Stimulated activated CD8-positive, alpha-beta memory T cell treated with anti-CD3 and anti-CD28 coated beads, Interleukin-4, amount 100 ng/mL, for 24 hours (primary cell): ENCODE measurements around the gene RBM19.

Experiments used
- DNase-seq: peaks from one replicate; pipeline ENCODE4 v3.0.0-alpha.2; 2020; ENCODE audit warnings: low read depth

Gene RBM19

GRCh38 chr12:113899561-113900471 is 66.3 kb downstream of the RBM19 start:
- DNase-seq: no peak

DNA sequence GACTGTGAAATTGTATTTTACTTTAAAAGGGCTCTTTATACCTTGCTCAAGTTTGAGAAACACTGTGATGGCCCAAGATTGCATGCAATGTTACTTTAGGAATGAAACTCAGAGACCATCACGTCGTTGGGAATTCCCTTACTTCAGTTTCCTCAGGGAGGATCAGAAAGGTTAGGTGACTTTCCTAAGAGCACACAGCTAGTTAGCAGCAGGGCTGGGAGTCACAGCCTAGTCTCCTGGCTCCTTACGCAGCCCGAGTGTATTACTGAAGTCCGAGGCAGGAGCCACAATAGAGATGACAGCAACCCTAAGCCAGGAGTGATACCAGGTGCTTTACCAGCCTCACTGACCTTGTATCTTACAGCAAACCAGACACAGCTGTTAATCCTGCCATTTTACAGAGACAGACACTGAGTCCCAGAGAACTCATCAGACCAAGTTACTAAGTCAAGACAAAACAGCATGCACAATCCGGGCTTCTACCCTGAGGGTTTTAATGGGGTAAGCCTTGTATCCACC is 67.0 kb downstream of the RBM19 start:
- no peak for DNase-seq

- DNase-seq: no peak
Measured at GRCh38 chr12:113898466-113898865, 67.7 kb downstream of the RBM19 start.

DNA sequence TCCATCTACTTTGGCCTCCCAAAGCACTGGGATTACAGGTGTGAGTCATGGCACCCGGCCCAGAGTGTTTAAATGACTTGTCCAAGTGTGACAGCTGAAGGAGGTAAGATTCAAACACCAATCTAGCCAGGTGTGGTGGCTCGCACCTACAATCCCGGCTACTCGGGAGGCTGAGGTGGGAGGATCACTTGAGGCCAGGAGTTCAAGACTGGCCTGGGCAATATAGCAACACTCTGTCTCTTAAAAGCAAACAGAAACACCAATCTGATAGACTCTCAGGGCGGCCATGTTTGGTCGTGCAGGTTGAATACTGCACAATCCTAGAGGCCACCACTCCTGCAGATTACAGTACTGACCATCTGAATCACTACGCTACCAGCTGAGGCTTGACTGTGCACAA is 68.7 kb downstream of the RBM19 start:
- no peak for DNase-seq

DNA sequence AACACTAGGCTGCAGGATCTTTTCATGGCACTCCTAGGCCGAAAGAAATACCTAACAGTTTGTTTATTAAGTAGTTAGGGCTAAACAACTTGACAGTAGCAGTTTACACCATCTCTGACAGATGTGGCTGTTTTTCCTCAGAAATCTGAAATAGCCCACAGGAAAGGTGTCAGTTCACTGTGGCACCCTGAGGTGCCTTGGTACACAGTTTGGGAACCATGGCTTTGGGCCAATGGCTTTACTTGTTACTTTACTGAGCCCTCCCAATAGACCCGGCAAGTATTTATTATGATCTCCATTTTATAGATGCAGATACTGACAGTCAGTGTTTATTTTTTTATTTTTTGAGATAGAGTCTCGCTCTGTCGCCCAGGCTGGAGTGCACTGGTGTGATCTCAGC is 69.3 kb downstream of the RBM19 start:
- no peak for DNase-seq

DNA sequence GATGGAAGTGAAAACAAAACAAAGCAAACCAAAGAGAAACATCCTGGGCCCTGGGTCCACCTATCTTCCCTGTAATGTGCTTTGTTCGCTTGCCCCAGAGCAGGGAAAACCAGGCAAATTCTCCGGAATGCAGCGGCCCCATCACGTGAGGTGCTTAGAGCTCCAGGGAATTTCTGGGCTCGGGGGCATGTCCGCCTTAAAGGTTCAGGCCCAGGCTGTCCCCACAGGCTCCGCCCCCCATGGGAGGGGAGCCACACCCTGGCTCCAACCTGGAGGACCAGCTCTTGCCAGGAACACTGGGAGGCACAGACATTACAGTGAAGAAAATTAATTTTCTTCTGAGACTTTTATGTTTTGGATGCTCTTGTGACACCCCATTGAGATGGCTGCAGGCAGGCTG is 69.9 kb downstream of the RBM19 start:
- DNase-seq: no peak

GRCh38 chr12:113895176-113895575 is 70.9 kb downstream of the RBM19 start:
- no peak for DNase-seq

DNA sequence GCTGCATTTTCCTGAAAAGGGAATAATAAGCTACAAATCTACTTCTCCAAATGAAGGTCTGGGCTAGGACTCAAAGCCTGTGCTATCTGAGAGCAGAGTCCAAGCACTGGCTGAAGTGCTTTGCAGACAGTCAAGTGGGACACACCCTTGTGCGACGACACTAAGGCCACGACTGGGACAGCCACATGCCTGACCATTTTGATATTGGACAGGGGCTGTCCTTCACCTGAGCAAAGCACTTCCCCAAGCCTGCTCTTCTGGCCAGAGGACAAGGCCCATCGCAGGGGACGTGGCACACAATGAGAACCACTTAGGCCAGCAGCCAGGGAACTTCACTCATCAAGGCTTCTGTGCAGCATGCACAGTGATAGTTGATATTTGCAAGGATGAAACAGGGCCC is 71.4 kb downstream of the RBM19 start:
- no peak for DNase-seq

DNA sequence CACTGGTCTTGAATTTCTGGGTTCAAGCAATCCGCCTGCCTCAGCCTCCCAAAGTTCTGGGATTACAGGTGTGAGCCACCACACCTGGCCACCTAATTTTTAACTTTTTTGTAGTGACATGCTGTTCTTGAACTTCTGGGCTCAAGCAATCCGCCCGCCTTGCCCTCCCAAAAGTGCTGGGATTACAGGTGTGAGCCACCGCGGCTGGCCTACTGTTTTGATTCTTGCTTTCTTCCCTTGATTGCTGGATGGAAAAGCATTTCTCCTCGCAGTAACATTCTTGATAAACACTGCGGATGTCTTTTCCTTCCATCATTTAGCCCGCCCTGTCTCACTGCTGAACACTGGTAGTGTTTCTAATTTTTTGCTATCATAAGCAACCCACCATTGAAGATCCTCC is 72.9 kb downstream of the RBM19 start:
- no peak for DNase-seq

GRCh38 chr12:113892556-113892955 is 73.6 kb downstream of the RBM19 start:
- no peak for DNase-seq

GRCh38 chr12:113891739-113892520 is 74.2 kb downstream of the RBM19 start:
- DNase-seq: no peak

DNA sequence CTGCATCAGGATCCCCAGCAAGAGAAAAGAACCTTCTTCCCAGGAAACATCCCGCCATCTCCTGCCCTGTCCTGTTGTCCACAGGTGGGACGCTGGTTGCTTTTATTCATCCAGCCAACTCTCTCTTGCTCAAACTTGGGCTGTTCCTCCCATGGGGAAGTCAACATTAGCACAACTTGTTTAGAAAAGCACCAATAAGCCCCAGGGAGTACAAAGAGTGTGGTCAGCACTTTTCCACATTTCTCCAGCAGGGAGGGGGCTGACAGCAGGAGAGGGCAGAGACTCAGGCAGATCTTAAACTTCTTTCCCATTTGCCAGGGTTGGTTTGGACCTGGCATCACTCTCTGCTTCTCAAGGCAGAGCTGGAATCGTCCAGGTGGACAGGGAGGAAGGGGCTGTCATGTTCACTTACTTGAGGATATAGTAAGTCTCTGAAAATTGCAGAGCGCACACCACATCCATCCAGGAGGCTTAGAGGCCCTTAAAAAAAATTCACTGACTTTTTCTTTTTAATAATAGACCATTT is 74.9 kb downstream of the RBM19 start:
- no peak for DNase-seq

GRCh38 chr12:113889891-113890581 is 76.1 kb downstream of the RBM19 start:
- DNase-seq: no peak

- no peak for DNase-seq
Measured at GRCh38 chr12:113889076-113889475, 77.0 kb downstream of the RBM19 start.

GRCh38 chr12:113888435-113888834 is 77.7 kb downstream of the RBM19 start:
- no peak for DNase-seq

DNA sequence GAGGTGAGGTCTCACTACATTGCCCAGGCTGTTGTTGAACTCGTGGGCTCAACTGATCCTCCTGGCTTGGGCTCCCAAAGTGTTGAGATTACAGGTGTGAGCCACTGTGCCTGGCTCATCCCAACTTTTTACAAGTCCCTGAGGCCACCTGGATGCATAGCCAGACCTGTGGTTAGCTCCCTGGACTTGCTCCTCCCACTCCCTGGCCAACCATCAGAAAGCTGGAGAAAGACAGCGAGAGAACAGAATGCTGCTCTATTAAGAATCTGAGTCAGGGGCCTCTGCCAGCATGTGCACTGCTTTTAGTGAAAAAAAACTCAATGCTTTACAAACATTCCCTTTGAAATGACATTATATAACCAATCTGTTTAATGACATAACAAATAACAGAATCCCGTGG is 78.2 kb downstream of the RBM19 start:
- no peak for DNase-seq

DNA sequence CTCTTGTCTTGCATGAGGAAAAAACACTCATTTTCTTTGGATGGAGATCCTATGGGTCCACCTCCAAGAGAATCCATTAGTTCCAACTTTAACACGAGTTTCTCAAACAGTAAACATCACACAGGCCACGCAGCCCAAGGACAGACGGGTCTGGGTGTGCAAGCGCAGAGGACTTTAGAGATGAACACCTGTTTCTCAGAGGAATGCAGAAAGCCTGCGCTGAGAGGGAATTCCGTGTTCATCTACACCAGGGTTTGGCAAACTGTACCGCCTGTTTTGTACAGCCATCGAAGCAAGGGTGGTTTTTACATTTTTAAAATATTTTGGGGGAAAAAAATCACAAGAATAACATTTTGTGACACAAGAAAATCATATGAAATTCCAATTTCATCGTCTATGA is 79.4 kb downstream of the RBM19 start:
- DNase-seq: no peak

GRCh38 chr12:113884392-113884791 is 81.7 kb downstream of the RBM19 start:
- DNase-seq: no peak

DNA sequence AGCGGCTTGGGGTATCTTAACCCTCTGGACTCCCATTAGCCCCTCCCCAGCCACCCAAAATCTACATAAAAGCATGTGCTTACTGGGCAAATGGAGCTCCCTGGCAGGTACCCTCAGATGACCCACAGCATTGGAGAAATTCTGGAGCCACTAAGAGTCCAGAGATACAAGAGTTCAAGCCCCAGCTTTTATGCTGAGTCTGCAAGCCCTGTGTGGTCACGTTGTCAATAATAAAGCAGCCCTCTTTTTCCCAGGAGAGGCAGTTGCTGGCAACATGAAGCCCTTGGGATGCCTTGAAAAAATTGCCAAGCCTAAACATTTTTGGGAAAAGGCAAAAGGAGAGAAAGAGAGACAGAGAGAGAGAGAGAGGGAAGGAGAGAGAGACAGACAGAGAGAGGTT is 83.4 kb downstream of the RBM19 start:
- no peak for DNase-seq

DNA sequence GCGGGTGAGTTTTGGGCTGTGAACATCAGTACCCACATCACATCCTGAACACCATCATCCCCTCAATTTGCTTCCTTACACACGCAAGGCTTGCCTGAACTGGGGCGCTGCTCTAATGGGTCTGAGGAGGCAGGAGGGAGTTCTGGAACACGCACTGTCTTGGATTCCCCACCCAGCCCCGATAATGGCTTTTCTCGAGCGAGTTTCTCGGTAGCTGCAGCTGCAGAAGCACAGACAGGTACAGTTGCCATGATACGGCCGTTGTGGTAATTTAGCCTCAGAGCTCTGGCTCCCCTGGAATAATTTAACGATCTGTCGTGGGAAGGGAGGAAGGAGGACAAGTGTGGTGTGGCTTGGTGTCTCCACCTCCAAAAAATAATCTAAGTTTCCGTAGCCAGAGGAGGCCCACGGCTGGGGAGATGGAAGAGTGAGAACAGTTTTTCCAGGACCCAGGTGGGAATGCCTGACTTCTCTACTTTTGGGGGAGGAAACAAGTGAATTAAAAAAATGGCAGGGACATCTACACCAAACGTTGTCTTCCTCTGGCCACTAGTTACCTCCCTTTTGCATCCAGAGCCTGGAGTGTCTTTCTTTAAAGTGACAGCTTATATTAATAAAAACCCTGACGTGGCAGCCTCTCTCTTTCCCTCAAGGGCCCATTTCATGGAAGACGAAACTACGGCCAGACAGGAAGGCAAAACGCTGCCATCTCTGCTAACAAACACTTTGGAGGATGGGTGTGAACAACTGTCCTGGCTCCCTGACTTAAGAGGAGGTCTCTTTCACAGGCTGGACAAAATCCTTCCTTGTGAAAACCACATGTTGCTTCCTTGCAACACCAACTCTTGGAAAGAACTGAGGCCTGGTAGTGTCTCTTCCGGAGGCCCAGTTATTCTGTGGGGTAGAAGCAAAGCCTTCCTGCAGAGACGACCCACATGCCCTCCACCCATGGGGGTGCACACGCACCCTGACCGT is 84.8 kb downstream of the RBM19 start:
- no peak for DNase-seq

- no peak for DNase-seq
Measured at GRCh38 chr12:113880326-113880725, 85.8 kb downstream of the RBM19 start.
